Esophagus mucosa (tissue), 1 donor: ENCODE measurements around the gene KCNJ10. TPM values are rescaled to one million over a fixed set of nuclear protein-coding genes. Genes with fewer than 3 reads are reported as not detected.
A peak's percentile ranks its signal among the peaks of the same experiment; 100 is the strongest.

Experiments used
- ATAC-seq: fragments of 200-7000 bp; cut with Tn5 transposase; one replicate; pipeline ENCODE4 v1.9.1; 2020
- total RNA-seq: library from RNA; stranded (reverse); gene quantifications from one replicate; pipeline ENCODE4 v1.2.4, GENCODE V29; 2023
- donor health status: DM: yes; HTN: yes; CAD: no.

The KCNJ10 gene
- total RNA-seq, 1 donor from 2014 or later: not detected

DNA sequence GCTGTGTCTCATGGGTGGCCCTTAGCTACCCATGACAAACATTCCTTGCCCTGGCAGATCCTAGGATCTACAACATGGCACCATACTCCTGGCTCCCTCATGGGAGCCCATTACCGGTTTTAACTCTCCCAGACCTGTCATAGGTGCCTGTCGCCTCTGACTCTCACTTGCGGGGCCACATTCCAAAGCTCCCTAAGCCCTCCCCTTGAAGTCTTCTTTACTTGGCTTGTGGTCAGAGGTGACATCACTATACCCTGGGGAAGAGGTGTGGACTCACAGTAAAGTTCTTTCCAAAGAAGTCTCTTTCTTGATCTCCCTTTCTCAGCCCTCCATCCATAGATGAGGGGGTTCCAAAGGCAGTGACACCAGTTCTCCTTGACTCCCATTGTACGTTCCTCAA is 110.5 kb downstream of the KCNJ10 start:
- peak; percentile 74 for ATAC-seq

DNA sequence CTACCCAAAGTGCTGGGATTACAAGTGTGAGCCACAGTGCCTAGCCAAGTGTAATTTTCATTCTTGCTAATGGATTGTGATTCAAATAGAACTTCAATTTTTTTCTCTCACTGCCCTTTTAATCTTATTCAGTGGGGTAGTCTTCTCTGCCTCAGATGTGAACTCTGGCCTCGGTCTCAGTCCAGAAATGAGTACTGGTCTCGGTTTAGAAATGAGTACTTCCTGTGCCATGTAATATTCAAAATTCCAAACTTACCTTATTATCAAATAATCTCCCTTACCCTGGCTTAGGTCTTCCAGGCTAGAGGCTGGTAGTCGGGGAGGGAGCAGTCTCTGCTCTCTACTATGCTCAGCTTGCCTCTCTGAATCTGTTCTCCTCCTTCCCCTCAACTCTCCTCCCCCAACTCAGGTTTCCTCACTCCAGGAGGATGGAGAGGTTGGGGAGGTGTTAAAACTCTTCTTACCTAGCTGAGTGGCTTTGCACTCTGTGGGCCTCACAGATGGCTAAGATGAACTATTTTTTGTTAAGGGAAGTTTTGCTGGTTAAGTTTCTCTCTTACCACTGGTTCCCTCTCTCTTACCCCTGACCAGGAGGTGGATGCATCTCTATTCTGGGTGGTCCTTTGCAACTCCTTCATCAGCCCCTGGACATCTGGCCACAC is 111.1 kb downstream of the KCNJ10 start:
- no peak for ATAC-seq

GRCh38 chr1:159957824-159958268 is 112.1 kb downstream of the KCNJ10 start:
- ATAC-seq: no peak

- ATAC-seq: no peak
Measured at GRCh38 chr1:159955456-159955855, 114.5 kb downstream of the KCNJ10 start.

GRCh38 chr1:159953536-159954515 is 116.1 kb downstream of the KCNJ10 start, which contains the start of gene SLAMF9:
TSS of gene SLAMF9 (minus strand) at chr1:159954237. CDS start at chr1:159954137, 100 bp downstream.
- peak; percentile 91 for ATAC-seq

GRCh38 chr1:159952932-159953331 is 117.0 kb downstream of the KCNJ10 start:
- no peak for ATAC-seq

GRCh38 chr1:159951551-159951950 is 118.4 kb downstream of the KCNJ10 start:
- ATAC-seq: no peak

GRCh38 chr1:159951016-159951415 is 118.9 kb downstream of the KCNJ10 start:
- no peak for ATAC-seq

DNA sequence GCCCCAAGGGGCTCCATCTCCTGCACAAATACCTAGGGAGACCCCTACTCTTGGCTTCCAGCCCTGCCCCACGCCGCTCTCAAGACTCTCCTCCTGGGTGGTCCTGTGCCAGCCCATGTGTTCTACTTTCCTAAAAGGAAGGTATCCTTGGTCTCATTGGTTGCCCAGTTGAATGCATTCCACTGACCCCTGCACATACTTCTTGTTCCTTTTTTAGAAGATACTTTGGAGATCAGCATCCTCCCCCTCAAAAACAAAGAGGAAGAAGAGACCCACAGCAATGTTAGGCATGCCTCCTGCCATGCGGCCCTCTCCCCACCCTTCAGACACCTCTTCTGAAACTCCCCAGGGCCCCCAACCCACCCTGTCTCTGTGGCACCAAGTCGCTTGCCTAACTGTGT is 120.0 kb downstream of the KCNJ10 start:
- ATAC-seq: no peak

GRCh38 chr1:159949123-159949522 is 120.8 kb downstream of the KCNJ10 start:
- ATAC-seq: no peak

Other genes with a start within 250 kb of the KCNJ10 start
- 0.80 TPM for gene SLAMF8, start 243.3 kb downstream of the KCNJ10 start, total RNA-seq
- gene VSIG8, start 207.5 kb downstream of the KCNJ10 start, total RNA-seq: 1.2 TPM
- gene CFAP45, start 170.0 kb downstream of the KCNJ10 start, total RNA-seq: 1.5 TPM
- 406 TPM for gene TAGLN2, start 144.7 kb downstream of the KCNJ10 start, total RNA-seq
- 13.0 TPM for gene IGSF9, start 124.5 kb downstream of the KCNJ10 start, total RNA-seq
- 0.28 TPM for gene SLAMF9, start 115.9 kb downstream of the KCNJ10 start, total RNA-seq
- gene PIGM, start 38.2 kb downstream of the KCNJ10 start, total RNA-seq: 3.3 TPM
- not detected for gene KCNJ9, start 11.4 kb upstream of the KCNJ10 start, total RNA-seq
- gene IGSF8, start 28.5 kb upstream of the KCNJ10 start, total RNA-seq: 13.7 TPM
- gene ATP1A2, start 45.6 kb upstream of the KCNJ10 start, total RNA-seq: 0.80 TPM
- not detected for gene ATP1A4, start 81.4 kb upstream of the KCNJ10 start, total RNA-seq
- gene CASQ1, start 120.4 kb upstream of the KCNJ10 start, total RNA-seq: 0.28 TPM
- 107 TPM for gene PEA15, start 135.2 kb upstream of the KCNJ10 start, total RNA-seq
- 46.8 TPM for gene DCAF8, start 192.4 kb upstream of the KCNJ10 start, total RNA-seq
- gene PEX19, start 215.0 kb upstream of the KCNJ10 start, total RNA-seq: 38.8 TPM